AG04449 (cell line): ENCODE data around the gene DYNC2H1.

ENCODE experiments used
- CTCF ChIA-PET: fragments of 350-600 bp; formaldehyde crosslinking; extraction: SDS; loops from one replicate; lab custom pipeline; 2021; ENCODE audit warnings: antibody characterized with exemption; lab: Yijun Ruan, JAX
- POLR2A ChIA-PET: fragments of 400-600, 350-600 bp; formaldehyde crosslinking; extraction: SDS; loops from one replicate; lab custom pipeline; 2020; ENCODE audit warnings: antibody characterized with exemption, inconsistent platforms; lab: Yijun Ruan, JAX
- DNase-seq: peaks from one replicate; pipeline ENCODE4 v3.0.0-alpha.2; 2010; ENCODE audit warnings: low read depth, low spot score
- H3K4me3 ChIP-seq: 2 replicates; pipeline ENCODE4 v1.5.1; 2011; ENCODE audit warnings: low read depth, mild to moderate bottlenecking, control low read depth, low read length
- TF ChIP-seq, protein P1 (sequence below): IDR thresholded peaks from one replicate; pipeline ENCODE4 v1.5.1; 2011; ENCODE audit warnings: mild to moderate bottlenecking, moderate library complexity, low read length, control low read depth, inconsistent platforms; ENCODE audit not compliant: insufficient read depth; ENCODE audit errors: missing control alignments

The DYNC2H1 gene

DNA sequence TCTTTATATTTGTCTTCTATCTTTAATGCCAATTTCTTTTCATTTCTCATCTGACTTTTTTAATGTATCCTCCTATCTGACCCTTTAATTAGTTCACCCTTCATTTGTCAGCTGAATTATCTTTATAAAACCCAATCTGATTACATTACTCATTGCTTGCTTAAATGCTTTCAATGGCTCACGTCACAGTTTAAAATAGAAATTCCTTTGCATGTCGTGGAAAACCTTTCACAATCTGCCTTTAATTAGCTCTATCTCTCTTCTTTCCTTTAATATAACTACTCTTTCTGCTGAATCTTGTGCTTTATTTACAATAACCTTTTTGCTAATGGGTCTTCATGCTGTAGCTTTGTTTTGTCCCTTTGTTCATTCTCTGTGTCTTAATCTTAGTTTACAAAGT, 125.7 kb downstream of the DYNC2H1 start:
- POLR2A ChIA-PET, result no interaction called here
- TF ChIP-seq, protein P1, sequence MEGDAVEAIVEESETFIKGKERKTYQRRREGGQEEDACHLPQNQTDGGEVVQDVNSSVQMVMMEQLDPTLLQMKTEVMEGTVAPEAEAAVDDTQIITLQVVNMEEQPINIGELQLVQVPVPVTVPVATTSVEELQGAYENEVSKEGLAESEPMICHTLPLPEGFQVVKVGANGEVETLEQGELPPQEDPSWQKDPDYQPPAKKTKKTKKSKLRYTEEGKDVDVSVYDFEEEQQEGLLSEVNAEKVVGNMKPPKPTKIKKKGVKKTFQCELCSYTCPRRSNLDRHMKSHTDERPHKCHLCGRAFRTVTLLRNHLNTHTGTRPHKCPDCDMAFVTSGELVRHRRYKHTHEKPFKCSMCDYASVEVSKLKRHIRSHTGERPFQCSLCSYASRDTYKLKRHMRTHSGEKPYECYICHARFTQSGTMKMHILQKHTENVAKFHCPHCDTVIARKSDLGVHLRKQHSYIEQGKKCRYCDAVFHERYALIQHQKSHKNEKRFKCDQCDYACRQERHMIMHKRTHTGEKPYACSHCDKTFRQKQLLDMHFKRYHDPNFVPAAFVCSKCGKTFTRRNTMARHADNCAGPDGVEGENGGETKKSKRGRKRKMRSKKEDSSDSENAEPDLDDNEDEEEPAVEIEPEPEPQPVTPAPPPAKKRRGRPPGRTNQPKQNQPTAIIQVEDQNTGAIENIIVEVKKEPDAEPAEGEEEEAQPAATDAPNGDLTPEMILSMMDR, result no peak

DNA sequence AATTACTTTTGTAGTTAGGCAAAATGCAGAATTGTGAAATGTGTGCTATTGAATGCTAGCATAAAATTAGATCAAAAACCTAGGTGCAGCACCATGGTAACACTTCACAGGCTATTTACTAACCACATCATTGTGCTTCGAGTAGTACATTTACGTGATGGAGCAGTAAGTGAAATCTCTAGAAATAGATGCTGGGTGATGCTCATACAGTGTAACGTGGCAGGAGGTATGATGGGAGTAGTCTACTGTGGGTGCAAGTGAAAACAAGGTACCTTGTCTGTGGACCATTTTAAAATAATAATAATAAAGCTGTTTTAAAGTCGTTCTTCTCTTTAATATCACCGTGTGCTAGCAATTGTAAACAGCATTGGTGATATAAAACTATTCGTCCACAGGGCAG, 132.3 kb downstream of the DYNC2H1 start:
- ChIA-PET POLR2A (no interaction called here), CTCF (interaction anchor here (1.5 kb wide), 1 partner anchor 15 kb away, joined by 4 read pairs; no protein-coding TSS in a partner anchor)
- no peak overlapping the region for H3K4me3 ChIP-seq
- DNase-seq, result no peak
- TF ChIP-seq, protein P1, result no peak

More for the DNA sequence above, 125.7 kb downstream of the DYNC2H1 start:
- no peak for DNase-seq
- CTCF ChIA-PET, result interaction anchor here (0.8 to 1.5 kb wide), 3 partner anchors 9 to 366 kb away, joined by 3 to 5 read pairs (median 3); no protein-coding TSS in a partner anchor
- H3K4me3 ChIP-seq, result no peak overlapping the region

DNA sequence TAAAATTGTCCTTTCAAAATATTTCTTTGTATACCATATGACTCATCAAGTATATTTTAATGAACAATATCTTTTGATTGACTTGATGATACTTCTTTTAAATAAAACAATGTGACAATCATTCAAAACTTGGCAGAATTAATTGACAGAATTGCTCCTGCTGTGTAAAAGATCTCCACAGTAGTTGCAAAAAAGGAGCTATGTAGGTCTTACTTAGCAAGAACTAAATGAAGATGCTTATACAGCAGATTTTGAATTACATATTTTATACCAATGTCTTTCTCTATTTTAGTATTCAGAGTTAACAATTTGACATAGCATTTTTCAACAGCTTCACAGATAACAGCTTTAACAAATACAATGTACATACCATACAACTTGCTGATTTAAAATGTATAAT, 144.9 kb downstream of the DYNC2H1 start:
- no peak for DNase-seq
- ChIA-PET CTCF (interaction anchor here (1.3 kb wide), 1 partner anchor 348 kb away, joined by 3 read pairs; no protein-coding TSS in a partner anchor), POLR2A (no interaction called here)
- H3K4me3 ChIP-seq, result no peak overlapping the region
- TF ChIP-seq, protein P1, result no peak

DNA sequence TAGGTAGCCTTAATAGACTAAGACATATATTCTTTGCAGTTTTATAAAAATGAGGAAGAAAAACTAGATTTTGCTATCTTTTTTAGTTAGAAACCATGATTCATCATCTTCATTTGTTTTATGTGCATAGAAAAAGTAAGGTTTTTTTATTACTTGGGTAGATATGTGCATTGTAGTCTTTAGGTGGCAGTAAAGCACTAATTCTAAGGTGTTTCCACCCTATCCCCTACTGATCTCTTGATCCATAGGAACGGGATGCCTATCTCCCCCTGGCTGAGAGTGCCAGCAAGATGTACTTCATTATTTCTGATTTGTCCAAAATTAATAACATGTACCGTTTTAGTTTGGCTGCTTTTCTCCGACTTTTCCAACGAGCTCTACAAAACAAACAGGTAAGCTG, 148.1 kb downstream of the DYNC2H1 start:
- no peak overlapping the region for H3K4me3 ChIP-seq
- ChIA-PET POLR2A (no interaction called here), CTCF (interaction anchor here (0.9 to 3.8 kb wide), 15 partner anchors 10 to 351 kb away, joined by 3 to 26 read pairs (median 5); no protein-coding TSS in a partner anchor)
- TF ChIP-seq, protein P1, result peak; percentile 22
- no peak for DNase-seq

DNA sequence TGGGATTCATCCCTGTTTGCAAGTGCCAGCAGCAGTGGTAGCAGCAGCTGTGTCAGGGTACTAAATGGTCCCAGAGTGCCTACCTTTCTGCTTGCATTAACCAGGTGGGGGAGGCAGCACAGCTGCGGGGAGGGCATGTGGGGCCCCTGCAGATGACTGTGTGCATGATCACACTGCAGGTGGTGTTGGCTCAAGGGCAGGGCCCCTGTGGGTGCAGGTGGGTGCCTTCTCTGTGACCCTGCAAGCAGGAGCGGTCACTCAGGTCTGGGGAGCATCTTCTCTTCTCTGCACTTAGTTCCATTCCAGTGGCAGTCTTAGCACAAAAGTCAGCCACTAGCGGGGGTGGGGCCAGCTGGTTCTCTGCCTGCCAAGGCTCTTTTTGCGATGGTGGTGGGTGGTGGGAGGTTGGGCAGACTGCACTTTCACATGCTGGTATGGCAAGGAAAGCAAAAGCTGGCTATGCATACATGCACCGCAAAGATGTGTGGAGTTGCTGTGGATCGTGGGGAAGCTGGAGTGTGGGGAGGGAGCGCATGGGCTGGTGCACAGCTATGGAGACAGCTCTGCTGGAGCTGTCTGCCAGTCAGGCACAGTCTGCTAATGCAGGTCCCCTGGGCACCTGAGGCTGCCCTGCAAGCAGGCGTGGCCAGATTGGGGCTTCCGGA, 157.1 kb downstream of the DYNC2H1 start:
- TF ChIP-seq, protein P1, result no peak
- H3K4me3 ChIP-seq, result no peak overlapping the region
- CTCF ChIA-PET, result no interaction called here
- POLR2A ChIA-PET, result no interaction called here
- DNase-seq, result no peak

DNA sequence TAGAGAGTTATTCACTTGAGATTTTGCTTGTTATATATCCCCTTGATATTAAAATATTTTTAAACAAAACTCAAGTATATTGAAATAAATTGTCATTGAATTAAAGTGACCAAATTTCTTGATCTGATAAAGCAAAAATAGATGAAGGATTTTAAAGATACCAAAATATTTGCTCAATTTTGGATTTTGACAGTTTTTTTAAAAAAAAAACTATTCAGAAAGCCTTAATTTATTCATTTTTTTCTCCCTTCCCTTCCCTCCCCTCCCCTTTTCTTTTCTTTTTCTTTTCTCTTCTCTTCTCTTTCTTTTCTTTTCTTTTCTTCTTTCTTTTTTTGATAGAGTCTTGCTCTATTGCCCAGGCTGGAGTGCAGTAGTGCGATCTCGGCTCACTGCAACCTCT, 163.7 kb downstream of the DYNC2H1 start:
- DNase-seq, result no peak
- H3K4me3 ChIP-seq, result no peak overlapping the region
- ChIA-PET CTCF (no interaction called here), POLR2A (no interaction called here)
- TF ChIP-seq, protein P1, result no peak
